ENCODE data around the gene BDNF.

Gene BDNF

DNA sequence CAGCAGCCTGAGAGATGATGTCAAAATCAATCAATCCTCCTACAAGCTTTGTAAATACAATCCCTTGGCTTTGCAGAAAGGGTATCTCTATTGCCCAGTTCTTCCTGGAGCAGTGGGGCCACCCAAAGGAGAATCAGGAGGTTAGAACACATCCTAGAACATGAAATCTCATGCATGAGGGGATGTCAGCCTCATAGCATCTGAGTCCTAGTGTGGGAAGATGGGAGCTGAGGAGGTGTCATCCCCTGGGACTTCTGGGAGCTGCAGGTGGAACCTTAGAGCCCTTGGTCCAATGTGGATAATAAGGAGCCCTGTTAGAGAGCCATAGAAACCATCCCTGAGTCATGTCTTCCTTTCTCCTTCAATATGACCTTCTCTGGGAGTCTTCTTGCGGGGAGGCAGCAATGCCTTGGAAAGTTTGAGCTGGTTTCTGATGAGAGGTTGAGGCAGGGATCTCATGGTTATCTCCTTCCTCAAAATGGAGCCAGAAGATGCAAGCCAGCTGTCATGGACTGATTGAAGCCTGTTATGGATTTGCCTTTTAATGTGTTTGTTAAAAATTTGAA is 74.8 kb downstream of the BDNF start:
- DNase-seq: no peak

DNA sequence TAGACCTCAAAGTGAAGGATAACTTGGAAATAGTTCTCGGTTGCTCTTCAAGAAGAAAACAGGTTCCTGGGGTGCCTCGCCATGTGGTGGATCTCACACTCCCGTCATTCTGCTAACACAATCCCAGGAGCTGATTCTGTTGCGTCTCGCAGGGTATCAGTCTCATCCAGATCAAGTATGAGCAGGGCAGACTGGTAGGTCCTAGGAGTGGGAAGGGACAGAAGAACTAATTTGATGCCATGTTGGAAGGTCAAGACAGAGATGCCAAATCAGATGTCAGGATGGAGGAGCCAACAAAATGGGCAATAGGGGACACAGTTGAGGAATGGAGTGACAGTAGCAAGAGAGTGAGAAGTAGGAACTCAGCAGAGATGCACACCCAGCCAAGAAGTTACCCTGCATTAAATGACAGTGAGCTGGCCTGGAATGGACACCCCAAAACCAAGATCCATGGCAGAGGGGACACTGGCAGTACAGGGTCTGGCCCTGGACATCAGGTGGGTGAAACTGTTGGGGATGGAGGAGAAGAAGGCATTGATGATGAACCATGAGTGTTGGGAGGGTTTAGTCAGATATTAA is 76.2 kb downstream of the BDNF start:
- no peak for DNase-seq

- DNase-seq: no peak
These were observed 77.5 kb downstream of the BDNF start for GRCh38 chr11:27622541-27623300.

- peak; percentile 12 to 65 for DNase-seq
These were observed 78.7 kb downstream of the BDNF start for GRCh38 chr11:27621405-27622161.

DNA sequence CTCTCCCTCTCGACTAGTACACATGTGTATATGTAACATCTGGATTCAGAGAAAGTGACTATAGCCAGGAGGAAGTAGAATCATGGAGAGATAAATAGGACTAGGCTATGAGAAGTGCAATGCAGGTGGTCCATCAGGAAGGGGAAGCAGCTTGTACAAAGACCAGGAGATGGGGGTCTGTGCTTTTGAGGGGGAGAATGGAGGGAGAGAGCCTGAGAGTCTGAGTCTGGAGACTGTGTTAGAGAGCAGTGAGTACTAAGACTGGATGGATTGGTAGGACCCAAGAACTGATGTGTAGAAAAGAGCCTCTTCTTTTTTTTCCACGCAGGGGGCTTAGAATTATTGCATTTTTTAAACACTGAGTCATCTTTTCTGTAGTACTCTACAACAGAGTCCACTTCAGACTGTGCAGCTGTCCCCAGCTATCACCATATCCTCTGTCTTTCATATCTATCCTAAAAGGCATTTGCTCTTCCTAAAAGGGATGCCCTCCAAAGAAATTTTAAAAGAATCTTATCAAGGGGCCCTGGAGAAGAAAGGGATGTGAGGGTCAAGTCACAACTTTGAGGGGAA is 80.4 kb downstream of the BDNF start:
- no peak for DNase-seq

GRCh38 chr11:27619039-27619574 is 81.1 kb downstream of the BDNF start:
- DNase-seq: no peak

DNA sequence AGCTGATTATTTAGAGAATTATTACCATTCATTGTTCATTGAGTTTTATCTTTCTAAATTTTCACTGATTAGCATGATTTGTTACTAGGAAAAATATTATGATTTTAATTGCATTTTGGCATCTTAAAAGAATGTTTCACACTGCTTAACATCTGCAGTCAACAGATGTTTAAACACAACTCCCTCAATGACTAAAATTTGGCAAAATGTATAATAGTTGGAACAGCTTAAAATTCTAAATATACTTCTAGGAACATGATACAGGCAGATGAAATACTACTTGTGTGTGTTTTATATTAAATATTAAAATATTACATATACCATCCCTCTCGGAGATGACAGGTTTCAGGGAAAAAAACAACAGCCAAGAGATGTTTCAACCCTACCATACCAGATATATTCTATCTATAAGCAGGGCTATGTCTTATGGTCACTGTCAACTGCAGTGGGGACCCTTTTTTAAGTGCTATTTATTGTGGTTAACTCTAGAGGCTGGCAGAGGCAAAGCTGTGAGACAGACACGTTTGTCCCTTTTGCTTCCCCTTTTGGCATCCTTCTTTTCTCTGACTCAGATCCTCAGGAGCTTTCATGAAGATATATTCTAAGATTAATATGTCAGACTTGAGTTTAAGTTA is 81.9 kb downstream of the BDNF start:
- no peak for DNase-seq

- DNase-seq: no peak
These were observed 83.5 kb downstream of the BDNF start for GRCh38 chr11:27616711-27617110.

DNA sequence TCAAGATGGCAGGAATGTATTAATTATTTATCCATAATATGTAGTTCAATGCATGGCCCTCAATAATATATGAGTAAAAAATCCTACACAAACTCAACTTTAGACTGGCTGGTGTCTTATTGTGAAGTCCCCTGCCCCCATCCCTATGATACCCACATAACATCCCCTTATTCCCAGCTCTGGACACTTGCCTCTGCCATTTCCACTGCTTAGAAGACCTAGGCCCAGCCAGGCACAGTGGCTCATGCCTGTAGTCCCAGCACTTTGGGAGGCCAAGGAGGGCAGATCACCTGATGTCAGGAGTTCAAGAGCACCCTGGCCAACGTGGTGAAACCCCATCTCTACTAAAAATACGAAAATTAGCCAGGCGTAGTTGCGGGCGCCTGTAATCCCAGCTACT is 84.4 kb downstream of the BDNF start:
- DNase-seq: no peak

GRCh38 chr11:27614092-27614491 is 86.2 kb downstream of the BDNF start:
- DNase-seq: no peak

DNA sequence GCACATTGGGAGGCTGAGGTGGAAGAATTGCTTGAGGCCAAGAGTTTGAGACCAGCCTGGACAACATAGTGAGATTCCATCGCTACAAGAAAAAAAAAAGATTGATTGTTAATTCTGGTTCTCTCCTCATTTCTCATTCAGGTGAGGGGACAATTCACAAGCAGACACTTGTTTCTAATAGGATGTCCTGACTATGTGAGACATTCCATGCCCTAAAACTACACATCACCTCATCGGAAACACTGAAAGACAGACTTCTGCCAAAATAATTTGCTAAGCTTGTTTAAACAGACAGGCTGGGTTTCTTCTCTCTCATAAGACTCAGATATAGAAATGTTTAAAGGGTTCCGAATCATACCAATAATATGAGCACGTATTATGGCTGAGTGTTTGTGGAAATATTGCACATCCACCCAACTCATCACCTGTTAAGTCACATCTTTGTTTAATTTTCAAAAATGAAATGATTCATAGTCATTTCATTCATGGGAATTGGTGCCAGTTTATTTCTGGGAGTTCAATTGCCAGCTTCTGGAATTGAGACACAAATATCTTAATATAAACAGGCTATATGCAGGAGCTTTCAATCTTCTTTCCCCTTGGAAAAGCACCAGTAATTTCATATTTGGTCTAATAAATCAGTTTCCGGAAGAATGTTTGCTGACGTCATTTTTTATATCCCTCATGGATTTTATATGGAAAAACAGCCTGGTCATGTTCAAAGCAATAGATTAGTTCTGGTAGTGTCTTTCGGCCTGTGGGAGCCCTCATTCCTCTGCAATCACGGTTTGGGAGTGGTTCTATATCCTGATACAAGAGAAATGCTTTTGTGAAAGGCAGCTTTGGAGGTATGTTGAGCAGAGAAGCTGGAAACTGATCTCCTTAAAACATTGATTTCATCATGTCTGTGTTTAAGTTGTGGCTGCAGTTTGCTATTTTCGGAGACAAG is 87.0 kb downstream of the BDNF start:
- DNase-seq: no peak

DNA sequence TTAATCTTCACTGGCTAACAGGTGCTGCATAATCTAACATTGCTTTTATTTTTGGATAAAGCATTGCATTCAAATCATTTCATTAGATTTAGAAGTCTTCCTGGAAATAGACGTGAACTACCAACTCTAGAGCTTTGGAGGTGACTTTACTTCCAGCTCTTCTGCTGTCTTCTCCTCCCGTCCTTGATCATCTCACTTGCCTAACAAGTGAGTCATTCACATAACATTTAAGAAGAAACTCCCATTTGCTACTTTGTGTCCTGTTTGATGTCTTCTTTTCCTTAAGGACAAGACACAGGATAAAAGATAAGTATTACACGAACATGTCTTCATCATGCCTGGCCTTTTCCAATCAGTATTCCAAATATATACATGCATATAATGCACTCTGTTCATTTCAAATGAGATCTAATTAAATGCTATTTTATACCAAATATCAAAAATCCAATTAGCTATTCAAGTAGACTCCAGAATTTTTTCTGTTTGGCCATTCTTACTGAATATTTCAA is 88.3 kb downstream of the BDNF start:
- no peak for DNase-seq

- DNase-seq: no peak
These were observed 88.9 kb downstream of the BDNF start for GRCh38 chr11:27611390-27611789.

GRCh38 chr11:27610946-27611345 is 89.3 kb downstream of the BDNF start:
- DNase-seq: no peak

- DNase-seq: no peak
These were observed 90.0 kb downstream of the BDNF start for GRCh38 chr11:27610280-27610679.

- DNase-seq: no peak
These were observed 91.3 kb downstream of the BDNF start for GRCh38 chr11:27608951-27609350.

DNA sequence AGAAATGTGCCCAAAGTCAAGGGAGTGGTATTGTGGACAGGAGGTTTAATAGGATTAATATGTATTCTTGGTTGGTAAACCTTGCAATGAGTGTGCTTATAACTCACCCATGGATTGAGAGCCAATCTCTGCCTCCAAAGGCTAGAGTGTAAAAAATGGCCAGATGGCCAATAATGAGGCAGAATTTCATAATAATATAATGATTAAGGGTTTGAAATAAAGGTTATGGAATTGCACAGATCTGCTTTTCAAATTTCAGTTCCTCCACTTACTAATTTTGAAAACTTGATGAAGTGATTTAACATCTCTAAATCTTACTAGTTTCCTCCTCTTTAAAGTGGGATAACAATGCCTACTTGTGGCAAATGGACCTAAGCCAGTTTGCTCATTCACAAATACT is 94.8 kb downstream of the BDNF start:
- no peak for DNase-seq

All from cerebellar nuclear complex (tissue), 1 donor.